Daoy (cell line): ENCODE results near the gene ZNF487. TPM values are rescaled to one million over a fixed set of nuclear protein-coding genes. Genes with fewer than 3 reads are reported as not detected.
A peak's percentile ranks its signal among the peaks of the same experiment; 100 is the strongest.
"Not testable (repeated sequence)": the region's sequence is repeated elsewhere in the genome, so short reads cannot be mapped to it uniquely, and the experiment has no call there.

Experiments
- DNase-seq: peaks from one replicate; pipeline ENCODE4 v3.0.0-alpha.2; 2015; ENCODE audit warnings: low read depth
- total RNA-seq: library from RNA; depleted of rRNA; stranded (reverse); fragments of >200 nt; shearing (Covaris generic); gene quantifications from 2 replicates; pipeline ENCODE4 v1.2.3, GENCODE V29; 2014; rRNA removed

The ZNF487 gene
- 1.0 and 1.8 TPM in 2 replicates for total RNA-seq

GRCh38 chr10:43436291-43437140 is at the start of gene ZNF487:
Gene ZNF487, plus strand, starts transcription at chr10:43437111. Its CDS starts 38,703 bp downstream, at chr10:43475814.
- DNase-seq = peak; percentile 83

- DNase-seq = no peak
These were observed 49.3 kb upstream of the ZNF487 start for GRCh38 chr10:43387678-43388032.

GRCh38 chr10:43389867-43390266 is 47.0 kb upstream of the ZNF487 start:
- no peak for DNase-seq

- no peak for DNase-seq
These were observed 46.6 kb upstream of the ZNF487 start for GRCh38 chr10:43390333-43390732.

GRCh38 chr10:43390759-43391158 is 46.2 kb upstream of the ZNF487 start:
- no peak for DNase-seq

GRCh38 chr10:43391496-43391895 is 45.4 kb upstream of the ZNF487 start:
- DNase-seq = no peak

GRCh38 chr10:43392748-43393147 is 44.2 kb upstream of the ZNF487 start:
- DNase-seq = no peak

GRCh38 chr10:43393186-43393585 is 43.7 kb upstream of the ZNF487 start:
- DNase-seq = not testable (repeated sequence)

- no peak for DNase-seq
These were observed 43.1 kb upstream of the ZNF487 start for GRCh38 chr10:43393606-43394360.

GRCh38 chr10:43394868-43395267 is 42.0 kb upstream of the ZNF487 start:
- no peak for DNase-seq

- no peak for DNase-seq
These were observed 41.3 kb upstream of the ZNF487 start for GRCh38 chr10:43395571-43396060.

- no peak for DNase-seq
These were observed 40.6 kb upstream of the ZNF487 start for GRCh38 chr10:43396061-43396927.

- DNase-seq = no peak
These were observed 39.8 kb upstream of the ZNF487 start for GRCh38 chr10:43396928-43397624.

- DNase-seq = no peak
These were observed 38.0 kb upstream of the ZNF487 start for GRCh38 chr10:43398939-43399319.

- DNase-seq = no peak
These were observed 37.3 kb upstream of the ZNF487 start for GRCh38 chr10:43399320-43400310.

GRCh38 chr10:43401627-43402026 is 35.3 kb upstream of the ZNF487 start:
- DNase-seq = no peak

- no peak for DNase-seq
These were observed 34.7 kb upstream of the ZNF487 start for GRCh38 chr10:43402176-43402575.

- no peak for DNase-seq
These were observed 33.9 kb upstream of the ZNF487 start for GRCh38 chr10:43402880-43403452.

- DNase-seq = no peak
These were observed 32.8 kb upstream of the ZNF487 start for GRCh38 chr10:43403911-43404703.
